HT1080 (cell line): ENCODE data around the gene SMDT1. TPM values are rescaled to one million over a fixed set of nuclear protein-coding genes. Genes with fewer than 3 reads are reported as not detected.

Experiments
- DNase-seq: peaks from one replicate; pipeline ENCODE4 v3.0.0-alpha.2; 2015; ENCODE audit warnings: low read depth
- polyA plus RNA-seq, 2 experiments: library from polyadenylated mRNA; depleted of rRNA; stranded (reverse); fragments of >200 nt; gene quantifications; 2 replicates each; pipeline ENCODE4 v1.2.3, GENCODE V29; 2015
- total RNA-seq: library from RNA; depleted of rRNA; stranded (reverse); fragments of >200 nt; shearing (Covaris generic); gene quantifications from 2 replicates; pipeline ENCODE4 v1.2.3, GENCODE V29; 2014; rRNA removed

SMDT1 gene
- 14.1 and 19.4 TPM in 2 replicates for total RNA-seq
- 22.4 and 28.3 TPM in 2 replicates for polyA plus RNA-seq (2015; cell fraction: cytosol; rRNA removed)
- 6.0 and 8.5 TPM in 2 replicates for polyA plus RNA-seq (2015; cell fraction: nucleus; rRNA removed)

GRCh38 chr22:42079319-42080251, at the start of gene SMDT1:
Gene SMDT1 (plus strand): TSS chr22:42079700. CDS start chr22:42079769, 69 bp downstream.
- peak; percentile 95 for DNase-seq

GRCh38 chr22:42033263-42034181, 46.0 kb upstream of the SMDT1 start:
- no peak for DNase-seq

GRCh38 chr22:42035256-42035655, 44.2 kb upstream of the SMDT1 start:
- DNase-seq, result no peak

- DNase-seq, result no peak
These were observed 40.2 kb upstream of the SMDT1 start for GRCh38 chr22:42039271-42039670.

- DNase-seq, result no peak
These were observed 37.7 kb upstream of the SMDT1 start for GRCh38 chr22:42041784-42042183.

GRCh38 chr22:42050641-42051180, 28.8 kb upstream of the SMDT1 start:
- no peak for DNase-seq

GRCh38 chr22:42052765-42053164, 26.7 kb upstream of the SMDT1 start:
- no peak for DNase-seq

GRCh38 chr22:42056757-42057511, 22.6 kb upstream of the SMDT1 start:
- no peak for DNase-seq

GRCh38 chr22:42060489-42060888, 19.0 kb upstream of the SMDT1 start:
- no peak for DNase-seq

GRCh38 chr22:42061041-42061440, 18.5 kb upstream of the SMDT1 start:
- no peak for DNase-seq

GRCh38 chr22:42062506-42063170, 16.9 kb upstream of the SMDT1 start:
- DNase-seq, result no peak

- no peak for DNase-seq
These were observed 14.9 kb upstream of the SMDT1 start for GRCh38 chr22:42064629-42065028.

- no peak for DNase-seq
These were observed 13.9 kb upstream of the SMDT1 start for GRCh38 chr22:42065438-42066125.

GRCh38 chr22:42066126-42066761, 13.3 kb upstream of the SMDT1 start:
- DNase-seq, result no peak

- no peak for DNase-seq
These were observed 12.6 kb upstream of the SMDT1 start for GRCh38 chr22:42066937-42067336.

GRCh38 chr22:42067671-42068251, 11.7 kb upstream of the SMDT1 start:
- no peak for DNase-seq

- no peak for DNase-seq
These were observed 11.2 kb upstream of the SMDT1 start for GRCh38 chr22:42068291-42068690.

GRCh38 chr22:42069801-42070516, 9.5 kb upstream of the SMDT1 start:
- no peak for DNase-seq
